Endothelial cell of umbilical vein (primary cell): ENCODE measurements around the gene ARHGEF37. TPM values are rescaled to one million over a fixed set of nuclear protein-coding genes. Genes with fewer than 3 reads are reported as not detected.

Experiments
- BruUV-seq: library from RNA; stranded (reverse); fragments of 400-500 nt; replicated peaks from 2 replicates; lab custom pipeline; 2021; lab: Mats Ljungman, UMichigan
- CTCF ChIA-PET: fragments of 300-600, 350-600 bp; sonication (Branson Sonifier 250); formaldehyde crosslinking; loops from one replicate; lab custom pipeline; 2021; ENCODE audit warnings: antibody characterized with exemption, inconsistent platforms; lab: Charles Lee
- POLR2A ChIA-PET: fragments of 300-600, 350-600 bp; sonication (Branson Sonifier 250); formaldehyde crosslinking; loops from one replicate; lab custom pipeline; 2021; ENCODE audit warnings: antibody characterized with exemption, inconsistent platforms; lab: Charles Lee
- DNase-seq: peaks from one replicate; pipeline ENCODE4 v3.0.0-alpha.2; 2011; ENCODE audit warnings: low read depth, low spot score
- FAIRE-seq: peaks from 2 replicates; lab custom pipeline; 2011; peaks lifted over from hg19 to GRCh38; lab: Jason Lieb, UNC
- H2AFZ ChIP-seq: 2 replicates; pipeline ENCODE4 v1.6.0; 2012; ENCODE audit warnings: low read depth, low read length, control low read depth, inconsistent platforms
- H3K27ac ChIP-seq: 2 replicates; pipeline ENCODE4 v1.5.1; 2011; ENCODE audit warnings: low read depth, mild to moderate bottlenecking, control low read depth, low read length, moderate library complexity; ENCODE audit not compliant: insufficient read depth
- H3K27me3 ChIP-seq, 2 experiments: 2 replicates each; pipeline versions ENCODE4 v1.6.0 to v1.6.1; 2011; ENCODE audit warnings: low read length in 2 of 2, mixed read lengths in 1 of 2; ENCODE audit not compliant: control insufficient read depth in 2 of 2, insufficient read depth in 2 of 2
- H3K36me3 ChIP-seq, 2 experiments: 2 replicates in 1 of 2; 3 replicates in 1 of 2; pipeline ENCODE4 v1.5.1; 2011; ENCODE audit warnings: low read length in 2 of 2, mild to moderate bottlenecking in 1 of 2, moderate library complexity in 1 of 2; ENCODE audit not compliant: control insufficient read depth in 2 of 2, insufficient read depth in 2 of 2; ENCODE audit errors: extremely low read depth in 1 of 2
- H3K4me1 ChIP-seq: 3 replicates; pipeline ENCODE4 v1.5.1; 2011; ENCODE audit warnings: mild to moderate bottlenecking, low read length; ENCODE audit not compliant: control insufficient read depth, insufficient read depth; ENCODE audit errors: extremely low read depth
- H3K4me2 ChIP-seq: 2 replicates; pipeline ENCODE4 v1.6.1; 2011; ENCODE audit warnings: low read length, control low read depth, mixed read lengths; ENCODE audit not compliant: insufficient read depth
- H3K4me3 ChIP-seq, 3 experiments: fragments of 200-600 bp in 1 of 3; sonication (generic), shearing (Covaris generic) in 1 of 3; replicated peaks in 1 of 3; 2 replicates each; pipeline ENCODE4 v1.5.1; 2011 to 2016; ENCODE audit warnings: control low read depth in 3 of 3, low read length in 3 of 3, mild to moderate bottlenecking in 2 of 3, inconsistent platforms in 1 of 3, low read depth in 1 of 3, moderate library complexity in 1 of 3; ENCODE audit not compliant: insufficient read depth in 1 of 3
- H3K79me2 ChIP-seq: 2 replicates; pipeline ENCODE4 v1.6.0; 2012; ENCODE audit warnings: low read length, inconsistent platforms; ENCODE audit not compliant: control insufficient read depth, insufficient read depth
- H3K9ac ChIP-seq: replicated peaks from 2 replicates; pipeline ENCODE3; 2011; ENCODE audit warnings: low read length, control low read depth; ENCODE audit not compliant: insufficient read depth; ENCODE audit errors: extremely low read depth
- H3K9me1 ChIP-seq: replicated peaks from 3 replicates; pipeline ENCODE4 v1.6.0; 2011; ENCODE audit warnings: mild to moderate bottlenecking, low read length; ENCODE audit not compliant: control insufficient read depth, insufficient read depth; ENCODE audit errors: extremely low read depth
- H3K9me3 ChIP-seq: replicated peaks from 2 replicates; pipeline ENCODE4 v1.5.1; 2012; ENCODE audit warnings: low read length, inconsistent platforms; ENCODE audit not compliant: control insufficient read depth, insufficient read depth
- H4K20me1 ChIP-seq: replicated peaks from 2 replicates; pipeline ENCODE3; 2011; ENCODE audit warnings: mild to moderate bottlenecking, low read length; ENCODE audit not compliant: control insufficient read depth, insufficient read depth; ENCODE audit errors: extremely low read depth
- EZH2 ChIP-seq: IDR thresholded peaks from 2 replicates; pipeline ENCODE4 v1.6.1; 2012; ENCODE audit warnings: borderline replicate concordance, low read depth, mild to moderate bottlenecking, moderate library complexity, low read length, inconsistent platforms; ENCODE audit not compliant: severe bottlenecking
- FOS ChIP-seq: IDR thresholded peaks from 2 replicates; pipeline ENCODE4 v1.6.1; 2011; ENCODE audit warnings: mild to moderate bottlenecking, low read length, moderate library complexity, borderline replicate concordance; ENCODE audit not compliant: insufficient read depth
- GATA2 ChIP-seq: IDR thresholded peaks from 2 replicates; pipeline ENCODE4 v1.7.0; 2011; ENCODE audit warnings: low read depth, mild to moderate bottlenecking, moderate library complexity, mixed read lengths, low read length; ENCODE audit not compliant: insufficient read length, insufficient read depth
- MYC ChIP-seq: IDR thresholded peaks from one replicate; pipeline ENCODE4 v1.6.1; 2011; ENCODE audit warnings: mild to moderate bottlenecking, low read depth, low read length
- POLR2A ChIP-seq: IDR thresholded peaks from 2 replicates; pipeline ENCODE4 v1.6.1; 2012; ENCODE audit warnings: low read depth, mild to moderate bottlenecking, control low read depth, low read length
- dilution Hi-C: fragments of 300-500 bp; cut with MboI; formaldehyde crosslinking; loops from one replicate; pipeline ENCODE4 v1.15.0; 2019; ENCODE audit warnings: low sequenced_read_pairs; ENCODE audit not compliant: extremely low pct_ligation_motif_present
- intact Hi-C: fragments of 100-400 bp; cut with micrococcal nuclease; formaldehyde crosslinking; loops from one replicate; pipeline ENCODE4 v1.10.0; 2022
- polyA plus RNA-seq, 4 experiments: library from polyadenylated mRNA; depleted of rRNA in 3 of 4; stranded (reverse) in 3 of 4; unstranded in 1 of 4; fragments of >200 nt; gene quantifications; 2 replicates each; pipeline versions ENCODE4 v1.2.1 to v1.2.3, GENCODE V29; 2011 to 2012; ENCODE audit warnings: missing spikeins in 1 of 4
- total RNA-seq: library from RNA; stranded (reverse); gene quantifications from 2 replicates; pipeline ENCODE4 v1.2.3, GENCODE V29; 2021

ARHGEF37 gene
- total and polyA plus RNA-seq, 2 donors (not counting 3 experiments of a cell fraction or from before 2014, with no cell fraction given), result 4.9 to 7.0 TPM

GRCh38 chr5:149622466-149622865 is 41.2 kb downstream of the ARHGEF37 start:
- no peaks in the 10 kb centered on the region for H3K79me2 ChIP-seq
- no peak for FAIRE-seq
- no peak overlapping the region for H3K9ac ChIP-seq
- ChIA-PET CTCF (interaction anchor here (0.9 to 1.3 kb wide), 5 partner anchors 14 to 206 kb away, joined by 3 to 6 read pairs (median 3); no protein-coding TSS in a partner anchor), POLR2A (no interaction called here)
- no peak for TF ChIP-seq EZH2
- no peak for TF ChIP-seq GATA2
- no peak for TF ChIP-seq MYC
- no peak overlapping the region for H2AFZ ChIP-seq
- no peaks in the 10 kb centered on the region for H3K27me3 ChIP-seq
- no peak overlapping the region for H3K4me2 ChIP-seq
- peaks cover 0 to 11% of the 10 kb centered on the region in 2 experiments for H3K36me3 ChIP-seq
- peaks cover 6% of the 10 kb centered on the region for H3K4me1 ChIP-seq
- BruUV-seq, result no TSS peak
- DNase-seq, result no peak
- intact Hi-C loops (no loop called here), dilution Hi-C loops (no loop called here)
- no peak overlapping the region for H3K27ac ChIP-seq
- H4K20me1 ChIP-seq, result no peaks in the 10 kb centered on the region
- H3K9me3 ChIP-seq, result no peaks in the 10 kb centered on the region
- no peak overlapping the region for H3K4me3 ChIP-seq
- H3K9me1 ChIP-seq, result no peaks in the 10 kb centered on the region

- no peak for FAIRE-seq
Observed at GRCh38 chr5:149623473-149623872, 42.2 kb downstream of the ARHGEF37 start.

More at GRCh38 chr5:149623473-149623872, 42.2 kb downstream of the ARHGEF37 start:
- Histone ChIP-seq H2AFZ (no peak overlapping the region), H3K9me1 (no peaks in the 10 kb centered on the region), H3K4me1 (peaks cover 6% of the 10 kb centered on the region), H3K9ac (no peak overlapping the region), H3K4me3 (no peak overlapping the region), H3K79me2 (no peaks in the 10 kb centered on the region), H3K27me3 (no peaks in the 10 kb centered on the region), H4K20me1 (no peaks in the 10 kb centered on the region), H3K9me3 (no peaks in the 10 kb centered on the region), H3K27ac (no peak overlapping the region), H3K36me3 (peaks cover 0 to 11% of the 10 kb centered on the region in 2 experiments), H3K4me2 (no peak overlapping the region)
- BruUV-seq, result no TSS peak
- CTCF ChIA-PET, result interaction anchor here (1.1 kb wide), 1 partner anchor 182 kb away, joined by 5 read pairs; no protein-coding TSS in a partner anchor
- no peak for TF ChIP-seq POLR2A
- no peak for TF ChIP-seq FOS
- dilution Hi-C loops (no loop called here), intact Hi-C loops (no loop called here)
- POLR2A ChIA-PET, result no interaction called here
- DNase-seq, result no peak
